ENCODE results near the gene STAB2. TPM values are rescaled to one million over a fixed set of nuclear protein-coding genes. Genes with fewer than 3 reads are reported as not detected.

The STAB2 gene
- total and polyA plus RNA-seq, 2 of the 4 experiments (the other 2 are of a cell fraction), result not detected

DNA sequence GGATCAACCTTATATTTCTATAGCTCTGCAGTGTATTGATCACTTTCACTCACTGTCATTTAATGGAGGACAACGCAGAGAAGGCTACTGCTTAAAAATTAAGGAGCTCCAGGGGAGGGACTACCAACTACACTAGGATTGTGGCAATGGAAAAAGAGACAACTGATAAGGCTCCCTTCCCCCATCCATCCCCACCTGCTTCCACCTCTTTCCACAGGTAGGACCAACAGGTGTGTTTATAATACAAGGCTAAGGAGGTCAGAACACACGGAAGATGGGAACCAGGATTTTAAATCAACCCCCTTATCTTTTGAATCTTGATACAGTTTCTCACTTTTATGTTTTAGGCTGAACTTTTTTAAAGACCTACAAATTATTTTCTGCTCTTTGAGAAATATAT, 90.8 kb downstream of the STAB2 start:
- ATAC-seq (ENCODE audit: low read depth), result no peak
- BruUV-seq (replicated peaks), result no TSS peak

More for the DNA sequence above, 90.8 kb downstream of the STAB2 start:
- H3K23ac ChIP-seq (ENCODE audit: low read depth, low read length), result no peak overlapping the region
- H4K20me1 ChIP-seq (ENCODE audit: insufficient read depth, low read length), result no peaks in the 10 kb centered on the region
- H2BK120ac ChIP-seq (ENCODE audit: low read depth, low read length), result no peak overlapping the region
- H3K4me2 ChIP-seq (ENCODE audit: low read depth, low read length), result no peak overlapping the region
- H3K4ac ChIP-seq (ENCODE audit: low read depth, low read length), result no peak overlapping the region
- WGBS, 2 experiments (ENCODE audit: extremely low coverage in 2 of 2, insufficient read length in 1 of 2), result no CpG with 5 or more reads among the region's 2 CpGs
- no peak overlapping the region for H3K18ac ChIP-seq (ENCODE audit: low read depth, low read length)
- no peaks in the 10 kb centered on the region for H3K36me3 ChIP-seq (ENCODE audit: control insufficient read depth, insufficient read depth, low read length)
- no peaks in the 10 kb centered on the region for H3K4me1 ChIP-seq (ENCODE audit: control insufficient read depth, insufficient read depth, low read length)
- H3K27me3 ChIP-seq (ENCODE audit: control insufficient read depth, insufficient read depth, low read length), result peaks cover 7% of the 10 kb centered on the region
- H3K56ac ChIP-seq (ENCODE audit: extremely low read depth, insufficient read depth, low read length), result no peak overlapping the region
- no peak overlapping the region for H2AK9ac ChIP-seq (replicated peaks; ENCODE audit: low read depth, low read length, poor library complexity)
- TF ChIP-seq MAZ (IDR thresholded peaks at IDR 0.05; ENCODE audit: borderline replicate concordance, low read depth, low read length), result no peak
- no peak for TF ChIP-seq SMC3 (IDR thresholded peaks at IDR 0.05; ENCODE audit: low read depth, low read length)
- no peak for TF ChIP-seq POLR2A (IDR thresholded peaks at IDR 0.05; ENCODE audit: low read depth, low read length)
- TF ChIP-seq BHLHE40 (IDR thresholded peaks at IDR 0.05; ENCODE audit: low read depth, low read length), result no peak
- TF ChIP-seq, protein P1, sequence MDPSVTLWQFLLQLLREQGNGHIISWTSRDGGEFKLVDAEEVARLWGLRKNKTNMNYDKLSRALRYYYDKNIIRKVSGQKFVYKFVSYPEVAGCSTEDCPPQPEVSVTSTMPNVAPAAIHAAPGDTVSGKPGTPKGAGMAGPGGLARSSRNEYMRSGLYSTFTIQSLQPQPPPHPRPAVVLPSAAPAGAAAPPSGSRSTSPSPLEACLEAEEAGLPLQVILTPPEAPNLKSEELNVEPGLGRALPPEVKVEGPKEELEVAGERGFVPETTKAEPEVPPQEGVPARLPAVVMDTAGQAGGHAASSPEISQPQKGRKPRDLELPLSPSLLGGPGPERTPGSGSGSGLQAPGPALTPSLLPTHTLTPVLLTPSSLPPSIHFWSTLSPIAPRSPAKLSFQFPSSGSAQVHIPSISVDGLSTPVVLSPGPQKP (IDR thresholded peaks at IDR 0.05; ENCODE audit: borderline replicate concordance, low read depth, low read length), result no peak
- TF ChIP-seq CHD1 (IDR thresholded peaks at IDR 0.05; ENCODE audit: low read depth, low read length), result no peak
- no peak for TF ChIP-seq FOS (IDR thresholded peaks at IDR 0.05; ENCODE audit: low read depth, low read length)
- TF ChIP-seq RFX5 (IDR thresholded peaks at IDR 0.05; ENCODE audit: low read depth, low read length), result no peak
- TF ChIP-seq MXI1 (IDR thresholded peaks at IDR 0.05; ENCODE audit: borderline replicate concordance, low read depth, low read length), result no peak
- no peak for TF ChIP-seq RAD21 (IDR thresholded peaks at IDR 0.05; ENCODE audit: low read length)
- TF ChIP-seq USF2 (IDR thresholded peaks at IDR 0.05; ENCODE audit: low read depth, low read length), result no peak
- TF ChIP-seq RCOR1 (IDR thresholded peaks at IDR 0.05; ENCODE audit: insufficient replicate concordance, low read length), result no peak
- TF ChIP-seq, protein P2, sequence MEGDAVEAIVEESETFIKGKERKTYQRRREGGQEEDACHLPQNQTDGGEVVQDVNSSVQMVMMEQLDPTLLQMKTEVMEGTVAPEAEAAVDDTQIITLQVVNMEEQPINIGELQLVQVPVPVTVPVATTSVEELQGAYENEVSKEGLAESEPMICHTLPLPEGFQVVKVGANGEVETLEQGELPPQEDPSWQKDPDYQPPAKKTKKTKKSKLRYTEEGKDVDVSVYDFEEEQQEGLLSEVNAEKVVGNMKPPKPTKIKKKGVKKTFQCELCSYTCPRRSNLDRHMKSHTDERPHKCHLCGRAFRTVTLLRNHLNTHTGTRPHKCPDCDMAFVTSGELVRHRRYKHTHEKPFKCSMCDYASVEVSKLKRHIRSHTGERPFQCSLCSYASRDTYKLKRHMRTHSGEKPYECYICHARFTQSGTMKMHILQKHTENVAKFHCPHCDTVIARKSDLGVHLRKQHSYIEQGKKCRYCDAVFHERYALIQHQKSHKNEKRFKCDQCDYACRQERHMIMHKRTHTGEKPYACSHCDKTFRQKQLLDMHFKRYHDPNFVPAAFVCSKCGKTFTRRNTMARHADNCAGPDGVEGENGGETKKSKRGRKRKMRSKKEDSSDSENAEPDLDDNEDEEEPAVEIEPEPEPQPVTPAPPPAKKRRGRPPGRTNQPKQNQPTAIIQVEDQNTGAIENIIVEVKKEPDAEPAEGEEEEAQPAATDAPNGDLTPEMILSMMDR (conservative IDR thresholded peaks at IDR 0.05; ENCODE audit: low read depth, low read length), result no peak
- TF ChIP-seq MAFK (IDR thresholded peaks at IDR 0.05; ENCODE audit: low read depth, low read length), result no peak
- TF ChIP-seq NFE2L2 (IDR thresholded peaks at IDR 0.05; ENCODE audit: low read depth, low read length), result no peak
- TF ChIP-seq CEBPB (IDR thresholded peaks at IDR 0.05; ENCODE audit: low read depth, low read length), result no peak
- POLR2A ChIA-PET (ENCODE audit: unreplicated experiment), result no interaction called here
- no peak overlapping the region for H2AFZ ChIP-seq (replicated peaks; ENCODE audit: low read length, poor library complexity)
- no peak overlapping the region for H4K8ac ChIP-seq (ENCODE audit: low read depth in 2 of 2, low read length in 2 of 2)
- H4K91ac ChIP-seq (ENCODE audit: insufficient read depth, low read depth, low read length), result no peak overlapping the region
- no peak overlapping the region for H3K14ac ChIP-seq (replicated peaks; ENCODE audit: low read depth, low read length)
- H4K5ac ChIP-seq (ENCODE audit: low read depth, low read length), result no peak overlapping the region
- no peak overlapping the region for H3K4me3 ChIP-seq (ENCODE audit: insufficient read depth, low read depth, low read length)
- CTCF ChIA-PET, result no interaction called here
- no peaks in the 10 kb centered on the region for H3K9me1 ChIP-seq (ENCODE audit: insufficient read depth, low read length)
- no peaks in the 10 kb centered on the region for H3K79me1 ChIP-seq (ENCODE audit: low read depth in 1 of 2, low read length in 2 of 2)
- intact Hi-C loops (cut with micrococcal nuclease), result no loop called here
- no peak overlapping the region for H3K9ac ChIP-seq (ENCODE audit: low read depth, low read length)
- DNase-seq, result no peak
- in situ Hi-C loops (cut with MboI; ENCODE audit: low sequenced_read_pairs), result no loop called here
- no peaks in the 10 kb centered on the region for H3K9me3 ChIP-seq (ENCODE audit: control insufficient read depth, insufficient read depth, low read length)
- no peak overlapping the region for H2BK20ac ChIP-seq (ENCODE audit: low read depth, low read length)
- H2BK5ac ChIP-seq (ENCODE audit: low read depth, low read length, poor library complexity, severe bottlenecking), result no peak overlapping the region
- H3K27ac ChIP-seq (ENCODE audit: insufficient read depth, low read length), result no peak overlapping the region
- H2BK15ac ChIP-seq (ENCODE audit: low read depth, low read length), result no peak overlapping the region
- no peak overlapping the region for H2AK5ac ChIP-seq (ENCODE audit: low read depth, low read length)
- dilution Hi-C loops (cut with HindIII; ENCODE audit: low sequenced_read_pairs, unreplicated experiment), result no loop called here
